SKM-1 (cell line): Measurements from ENCODE around the gene YPEL4.
"Not testable (repeated sequence)": the region's sequence is repeated elsewhere in the genome, so short reads cannot be mapped to it uniquely, and the experiment has no call there.

Source experiments
- DNase-seq: peaks from one replicate; lab custom pipeline; 2025; ENCODE audit not compliant: unreplicated experiment; lab: John Stamatoyannopoulos, UW

YPEL4 gene, protein sequence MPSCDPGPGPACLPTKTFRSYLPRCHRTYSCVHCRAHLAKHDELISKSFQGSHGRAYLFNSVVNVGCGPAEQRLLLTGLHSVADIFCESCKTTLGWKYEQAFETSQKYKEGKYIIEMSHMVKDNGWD

DNA sequence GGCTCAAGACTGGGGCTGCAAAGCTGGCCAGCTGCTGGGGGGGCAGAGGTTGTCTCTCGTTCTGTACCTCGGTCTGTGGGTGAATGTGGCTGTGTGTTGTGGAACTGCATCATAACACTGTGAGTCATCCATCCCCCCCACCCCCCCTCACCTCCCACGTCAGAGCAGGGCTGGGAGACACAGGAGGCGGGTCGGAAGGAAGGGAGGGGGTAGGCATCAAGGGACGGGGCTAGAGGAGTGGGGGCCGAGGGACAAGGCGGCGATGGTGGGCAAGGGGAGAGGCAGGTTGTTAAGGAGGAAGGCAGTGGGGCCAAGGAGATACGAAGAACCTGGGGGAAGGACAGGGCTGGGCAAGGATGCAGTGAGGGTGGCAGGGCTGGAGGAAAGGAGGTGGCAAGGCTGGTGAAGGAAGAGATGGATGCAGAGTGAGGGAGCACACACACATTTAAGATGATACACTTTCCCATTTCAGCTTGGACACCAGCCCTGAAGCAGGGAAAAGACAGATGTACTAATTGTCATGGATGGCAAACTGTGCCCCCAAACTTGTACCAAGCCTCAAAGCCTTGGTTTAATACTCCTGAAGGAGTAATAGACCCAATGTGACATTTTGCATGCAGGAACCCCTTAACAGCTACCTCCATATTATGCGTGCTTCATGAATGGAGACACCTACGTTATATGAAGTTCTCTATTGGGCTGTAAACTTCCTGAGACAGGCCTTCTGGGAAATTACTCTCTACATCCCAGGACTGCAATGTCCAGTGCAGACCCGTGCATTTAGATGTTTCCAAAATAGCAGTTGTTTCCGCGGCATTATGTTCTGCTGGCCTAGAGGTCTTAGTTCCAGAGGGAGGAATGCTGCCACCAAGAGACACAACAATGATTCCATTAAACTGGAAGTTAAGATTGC is at the start of gene YPEL4:
Gene YPEL4, minus strand, starts transcription at position 87 of the 913 bp plus-strand sequence. CDS start 2,805 bp downstream, outside the sequence.
- DNase-seq, result no peak

DNA sequence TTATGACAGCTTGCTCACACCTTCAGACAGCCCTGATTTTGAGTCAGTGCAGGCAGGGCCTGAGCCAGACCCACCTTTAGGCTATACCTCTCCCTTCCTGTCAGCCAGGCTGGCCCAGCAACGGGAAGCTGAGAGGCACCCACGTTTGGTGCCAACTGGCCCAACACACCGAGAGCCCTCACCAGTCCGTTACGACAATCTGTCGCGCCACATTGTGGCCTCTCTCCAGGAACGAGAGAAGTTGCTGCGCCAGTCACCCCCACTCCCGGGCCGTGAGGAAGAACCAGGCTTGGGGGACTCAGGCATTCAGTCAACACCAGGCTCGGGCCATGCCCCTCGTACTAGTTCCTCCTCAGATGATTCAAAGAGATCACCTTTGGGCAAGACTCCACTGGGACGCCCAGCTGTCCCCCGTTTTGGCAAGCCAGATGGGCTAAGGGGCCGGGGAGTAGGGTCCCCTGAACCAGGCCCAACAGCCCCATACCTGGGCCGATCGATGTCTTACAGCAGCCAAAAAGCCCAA is 49.2 kb upstream of the YPEL4 start:
- no peak for DNase-seq

DNA sequence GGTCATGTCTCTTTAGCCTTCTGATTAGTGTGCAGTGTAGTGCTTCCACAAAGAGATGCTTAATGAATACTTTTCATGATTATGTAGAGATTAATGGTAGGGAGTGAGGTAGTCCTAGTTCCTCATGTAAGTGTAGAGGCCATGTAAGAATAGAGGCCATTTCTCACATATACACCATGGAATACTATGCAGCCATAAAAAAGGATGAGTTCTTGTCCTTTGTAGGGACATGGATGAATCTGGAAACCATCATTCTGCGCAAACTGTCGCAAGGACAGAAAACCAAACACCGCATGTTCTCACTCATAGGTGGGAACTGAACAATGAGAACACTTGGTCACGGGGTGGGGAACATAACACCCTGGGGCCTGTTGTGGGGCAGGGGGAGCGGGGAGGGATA is 40.8 kb upstream of the YPEL4 start:
- not testable (repeated sequence) for DNase-seq

DNA sequence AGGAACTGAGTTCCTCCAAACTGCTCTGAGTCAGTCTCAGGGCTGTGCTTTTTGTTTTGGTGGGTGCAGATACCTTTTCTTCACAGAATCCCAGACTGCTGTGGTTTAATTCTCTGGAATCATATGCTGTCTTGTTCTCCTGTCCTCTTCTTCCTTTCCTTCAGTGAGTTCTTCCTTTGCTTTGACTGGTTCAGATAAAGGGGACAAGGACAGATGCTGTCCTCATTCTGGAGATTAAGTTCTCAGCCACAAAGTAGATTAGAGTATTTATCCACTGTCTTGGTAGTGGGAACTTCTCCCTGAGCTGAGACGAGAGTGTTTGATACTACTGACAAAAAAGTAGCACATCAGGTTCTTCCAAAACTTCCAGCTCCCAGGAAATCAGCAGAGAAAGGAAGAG is 31.5 kb upstream of the YPEL4 start:
- DNase-seq, result no peak

DNA sequence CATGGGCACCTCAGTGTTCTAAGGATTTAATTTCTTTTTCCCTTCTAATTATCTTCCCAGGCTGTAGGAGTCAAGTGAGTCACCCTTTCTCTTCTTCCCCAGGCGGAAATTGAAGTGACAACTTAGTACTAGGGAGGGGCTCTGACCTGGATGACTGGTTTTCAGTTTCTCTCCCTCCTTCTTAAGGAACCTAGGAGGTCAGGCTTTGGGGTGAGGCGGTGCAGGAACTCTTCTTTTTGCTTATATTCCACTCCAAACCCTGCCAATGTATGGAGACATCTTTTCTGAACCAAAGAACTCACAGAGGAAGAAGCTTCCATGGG is 30.8 kb upstream of the YPEL4 start:
- no peak for DNase-seq

DNA sequence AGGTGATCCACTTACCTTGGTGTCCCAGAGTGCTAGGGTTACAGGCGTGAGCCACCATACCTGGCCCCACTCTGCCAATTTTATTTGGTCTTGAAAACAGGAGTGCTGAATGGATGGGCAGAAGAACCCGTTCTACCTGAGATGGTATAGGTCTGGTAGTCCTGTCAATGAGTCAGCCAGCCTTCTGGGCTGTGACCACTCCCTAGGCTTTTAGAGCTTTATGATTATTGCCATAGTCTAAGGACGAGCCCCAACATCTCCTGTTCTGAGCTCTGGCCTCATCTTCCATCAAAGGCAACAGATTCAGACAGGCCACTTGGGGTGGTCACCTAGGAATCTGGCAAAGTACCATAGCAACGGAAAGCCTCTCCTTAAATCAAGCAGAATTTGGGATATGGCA is 29.7 kb upstream of the YPEL4 start:
- no peak for DNase-seq

DNA sequence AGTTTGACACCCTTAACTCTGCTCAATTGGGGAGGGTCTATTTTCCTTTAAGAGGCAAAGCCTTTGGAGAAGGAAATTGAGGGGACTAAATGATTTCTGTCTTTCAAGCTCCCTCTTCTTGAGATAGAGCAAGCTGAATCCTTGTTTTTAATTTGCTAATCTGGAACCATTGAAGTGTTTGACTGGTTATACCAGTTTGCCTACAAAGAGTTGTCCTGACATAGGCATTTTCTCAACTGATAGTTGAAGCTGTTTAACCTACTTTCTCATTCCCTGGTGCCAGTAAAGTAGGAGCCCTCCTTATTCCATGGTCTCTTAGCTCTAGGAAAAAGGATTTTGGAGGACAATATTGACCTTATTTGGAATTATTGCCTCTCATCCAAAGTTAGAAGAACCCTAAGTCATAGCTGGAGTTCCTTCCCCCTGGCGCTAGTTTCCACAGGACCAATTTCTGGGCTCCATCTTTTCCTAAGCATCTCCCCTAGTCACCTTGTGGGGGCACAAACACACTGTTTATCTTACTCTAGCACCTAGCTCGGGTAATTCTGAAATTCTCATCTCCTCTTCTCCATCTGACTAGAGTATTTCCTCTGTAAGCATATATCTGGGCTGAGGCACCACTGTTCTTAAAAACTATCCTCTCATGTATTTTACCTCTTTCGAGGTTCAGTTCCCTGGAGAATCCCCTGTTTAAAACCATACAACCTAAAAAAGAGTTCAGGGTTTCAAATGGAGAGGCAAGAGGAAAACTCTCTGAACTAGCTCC is 25.6 kb upstream of the YPEL4 start:
- DNase-seq, result no peak

DNA sequence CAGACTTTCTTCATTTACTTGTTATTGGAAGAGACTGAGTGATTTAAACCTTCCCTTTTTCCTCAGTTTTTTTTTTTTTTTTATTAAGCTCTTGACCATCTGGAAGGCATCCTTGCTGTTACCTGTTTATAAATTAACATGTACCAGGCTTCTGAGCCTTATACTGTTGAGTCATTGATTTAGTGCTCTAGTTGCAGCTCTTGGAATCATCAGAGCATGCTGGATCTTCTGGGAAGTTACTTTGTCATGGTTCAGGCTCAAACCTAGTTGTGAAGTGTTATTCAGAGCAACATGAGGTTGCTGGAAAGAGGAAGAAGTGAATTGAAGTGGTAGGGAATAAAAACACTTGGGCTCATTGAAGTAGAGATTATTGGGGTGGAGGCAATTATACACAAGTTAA is 24.5 kb upstream of the YPEL4 start:
- DNase-seq, result no peak

DNA sequence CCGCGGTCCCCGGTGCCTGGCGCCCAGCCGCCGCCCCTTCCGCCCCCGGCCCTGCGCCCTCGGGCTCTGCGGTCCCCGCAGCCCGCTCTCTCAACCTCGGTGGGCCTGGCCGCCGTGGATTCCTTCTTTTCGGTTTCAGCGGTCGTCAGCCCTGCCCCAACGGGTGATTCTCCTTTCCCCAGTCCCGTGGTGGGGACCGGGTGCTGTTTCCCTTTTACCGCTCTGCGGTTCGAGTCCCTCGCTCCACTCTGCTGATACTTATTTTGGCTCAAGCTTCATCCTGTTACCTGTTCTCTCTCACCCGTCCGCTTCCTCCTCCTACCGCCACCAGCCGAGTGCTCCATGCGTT is 18.7 kb upstream of the YPEL4 start:
- peak; percentile 14 for DNase-seq

DNA sequence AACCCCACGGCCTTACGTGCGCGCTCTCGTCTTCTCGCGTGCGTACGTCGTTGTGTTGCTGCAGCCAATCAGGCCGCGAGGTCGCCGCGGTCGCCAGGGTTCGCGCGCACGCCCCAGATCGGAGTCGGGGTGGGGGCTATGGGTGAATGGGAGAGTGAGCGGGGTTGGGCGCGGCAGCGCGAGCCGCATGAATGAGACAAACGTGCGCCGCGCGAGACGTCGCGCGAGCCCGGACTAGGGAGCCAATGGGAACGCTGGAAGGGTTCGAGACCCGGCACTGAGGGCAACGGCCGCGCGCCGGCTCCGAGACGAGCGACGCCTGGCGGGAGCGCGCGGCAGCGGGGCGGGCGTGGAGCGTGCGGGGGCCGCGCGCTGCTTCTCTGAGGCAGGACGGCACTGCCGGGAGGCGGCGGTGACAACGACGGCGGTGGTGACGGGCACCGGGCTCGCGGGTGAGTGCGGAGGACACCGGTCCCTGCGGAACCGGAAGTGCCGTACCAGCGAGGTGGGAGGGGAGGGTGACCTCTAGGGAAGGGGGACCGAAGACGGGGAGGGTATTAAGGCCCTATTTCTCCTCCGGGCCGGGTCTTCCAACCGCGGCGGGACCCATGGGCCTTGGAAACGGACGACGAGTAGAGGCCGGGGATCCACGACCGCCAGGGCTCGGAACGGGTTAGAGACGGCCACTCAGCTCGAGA is 18.2 kb upstream of the YPEL4 start, which contains the start of gene ZDHHC5:
Gene ZDHHC5, plus strand, starts transcription at position 379 of the 698 bp plus-strand sequence. CDS start 4,977 bp downstream, outside the sequence.
- peak; percentile 97 for DNase-seq

DNA sequence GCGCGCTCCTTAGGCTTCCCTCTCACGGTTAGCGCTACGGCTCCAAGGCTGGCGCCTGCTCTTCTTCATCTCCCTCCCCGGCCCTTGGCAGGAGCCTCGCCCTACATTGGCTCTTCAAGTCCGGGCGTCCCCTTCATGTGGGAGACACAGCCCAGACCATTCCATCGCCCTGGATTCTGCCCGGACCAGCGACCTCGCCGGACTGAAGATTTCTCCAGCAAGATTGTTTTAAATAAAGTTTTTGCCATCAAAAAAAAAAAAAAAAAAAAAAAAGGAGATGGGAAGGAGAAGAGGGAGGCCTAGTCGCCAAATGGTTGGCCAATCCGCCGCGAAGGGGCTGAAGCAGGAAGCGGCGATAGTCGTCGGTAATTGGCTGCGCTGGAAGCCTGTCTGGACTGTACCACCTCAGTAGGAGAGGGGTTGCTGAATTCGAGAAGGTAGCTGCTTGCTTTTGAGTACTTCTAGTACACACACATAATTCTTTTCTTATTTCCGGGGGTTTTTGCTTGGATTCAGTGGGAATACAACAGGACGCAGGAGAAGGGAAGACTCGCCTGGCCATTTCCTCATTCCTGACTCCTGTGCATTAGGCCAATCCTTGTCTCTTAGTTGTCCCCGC is 17.5 kb upstream of the YPEL4 start:
- DNase-seq, result peak; percentile 97

DNA sequence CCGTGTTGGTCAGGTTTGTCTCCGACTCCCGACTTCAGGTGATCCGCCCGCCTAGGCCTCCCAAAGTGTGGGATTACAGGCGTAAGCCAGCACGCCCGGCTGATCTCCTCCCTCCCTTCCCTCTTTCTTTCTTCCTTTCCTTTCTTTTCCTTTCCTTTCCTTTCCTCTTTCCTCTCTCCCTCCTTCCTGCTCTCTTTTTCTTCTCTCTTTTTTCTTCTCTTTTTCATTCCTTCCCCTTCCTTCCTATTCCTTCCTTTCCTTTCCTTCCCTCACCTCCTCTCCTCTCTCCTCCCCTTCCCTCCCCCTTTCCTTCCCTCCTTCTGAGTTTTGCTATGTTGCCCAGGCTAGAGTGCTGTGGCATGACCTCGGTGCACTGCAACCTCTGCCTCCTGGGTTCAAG is 14.3 kb upstream of the YPEL4 start:
- DNase-seq, result no peak

DNA sequence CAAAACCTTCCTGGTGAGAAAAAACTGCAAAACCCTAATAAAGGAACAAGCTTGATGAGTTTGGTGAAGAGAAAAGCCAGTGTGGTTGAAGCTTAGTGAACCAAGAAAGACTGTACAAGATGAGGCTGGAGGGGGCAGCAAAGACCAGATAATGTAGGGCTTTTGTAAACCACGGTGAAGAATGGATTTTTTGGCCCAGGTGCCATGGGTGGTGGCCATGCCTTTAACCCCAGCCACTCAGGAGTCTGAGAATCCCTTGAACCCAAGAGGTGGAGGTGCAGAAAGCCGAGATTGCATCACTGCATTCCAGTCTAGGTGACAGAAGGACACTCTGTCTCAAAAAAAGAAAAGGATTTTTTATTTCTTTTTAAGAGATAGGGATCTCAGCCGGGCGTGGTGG is 13.2 kb upstream of the YPEL4 start:
- no peak for DNase-seq

DNA sequence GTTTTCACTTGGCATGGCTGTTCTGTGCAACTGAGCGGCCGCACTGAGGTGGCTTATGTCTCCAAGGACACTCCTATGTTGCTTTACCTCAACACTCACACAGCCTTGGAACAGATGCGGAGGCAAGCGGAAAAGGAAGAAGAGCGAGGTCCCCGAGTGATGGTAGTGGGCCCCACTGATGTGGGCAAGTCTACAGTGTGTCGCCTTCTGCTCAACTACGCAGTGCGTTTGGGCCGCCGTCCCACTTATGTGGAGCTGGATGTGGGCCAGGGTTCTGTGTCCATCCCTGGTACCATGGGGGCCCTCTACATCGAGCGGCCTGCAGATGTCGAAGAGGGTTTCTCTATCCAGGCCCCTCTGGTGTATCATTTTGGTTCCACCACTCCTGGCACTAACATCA is 10.0 kb upstream of the YPEL4 start:
- DNase-seq, result no peak

DNA sequence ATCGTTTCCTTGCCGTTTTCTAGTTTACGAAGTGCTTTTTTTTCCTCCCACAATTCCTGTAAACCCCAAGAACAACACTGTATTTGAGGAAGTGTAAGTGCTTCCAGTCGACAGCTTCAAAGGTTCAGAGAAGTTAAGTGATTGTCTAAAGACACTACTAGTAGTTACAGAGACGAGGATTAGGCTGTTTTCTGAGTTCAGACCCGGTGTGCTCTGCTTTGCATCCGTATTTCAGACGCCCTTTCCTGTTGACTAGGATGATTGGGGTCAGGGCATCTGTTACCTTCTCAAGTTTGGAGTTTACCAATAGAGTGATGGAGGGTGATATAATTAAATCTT is 8.3 kb upstream of the YPEL4 start:
- DNase-seq, result no peak

DNA sequence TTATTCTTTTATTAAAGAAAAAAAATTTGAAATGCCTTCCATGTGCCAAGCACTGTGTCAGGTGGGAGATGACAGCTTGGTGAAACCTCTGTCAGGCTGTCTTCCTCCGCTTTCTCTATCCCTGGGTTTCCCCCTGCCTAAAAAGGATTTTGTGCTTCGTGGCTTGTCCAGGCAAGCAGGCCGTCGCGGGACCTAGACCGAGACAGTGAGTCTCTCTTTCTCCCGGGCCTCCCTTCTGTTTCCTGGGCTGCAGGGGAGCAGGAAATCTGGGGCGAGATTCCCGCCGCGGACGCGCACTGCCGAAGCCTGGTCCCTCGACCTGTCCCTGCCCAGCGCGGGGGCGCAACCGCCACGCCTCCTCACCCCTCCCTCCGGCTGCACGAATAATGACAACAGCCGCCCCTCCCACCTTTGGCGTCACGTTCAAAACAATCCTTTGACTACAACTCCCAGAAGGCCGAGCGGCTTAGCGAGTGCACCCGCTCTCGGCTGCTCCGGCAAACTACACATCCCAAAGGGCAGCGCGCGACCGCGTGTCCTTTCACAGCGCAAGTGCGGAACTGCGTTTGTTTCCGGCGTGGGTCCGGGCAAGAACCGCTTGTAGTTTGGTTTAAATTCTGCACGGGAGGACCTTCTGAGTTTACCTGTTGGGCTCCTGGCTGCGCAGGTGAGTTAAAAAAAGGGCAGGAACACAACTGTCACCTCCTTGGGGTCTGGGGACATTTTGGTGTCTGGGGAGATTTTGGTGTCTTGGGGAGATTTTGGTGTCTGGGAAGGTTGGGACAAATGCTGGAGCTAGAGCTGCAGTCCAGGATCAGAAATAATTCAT is 7.7 kb upstream of the YPEL4 start, which contains the start of gene CLP1:
Gene CLP1, plus strand, starts transcription at position 569 of the 829 bp plus-strand sequence. CDS start 1,715 bp downstream, outside the sequence.
- peak; percentile 96 for DNase-seq

DNA sequence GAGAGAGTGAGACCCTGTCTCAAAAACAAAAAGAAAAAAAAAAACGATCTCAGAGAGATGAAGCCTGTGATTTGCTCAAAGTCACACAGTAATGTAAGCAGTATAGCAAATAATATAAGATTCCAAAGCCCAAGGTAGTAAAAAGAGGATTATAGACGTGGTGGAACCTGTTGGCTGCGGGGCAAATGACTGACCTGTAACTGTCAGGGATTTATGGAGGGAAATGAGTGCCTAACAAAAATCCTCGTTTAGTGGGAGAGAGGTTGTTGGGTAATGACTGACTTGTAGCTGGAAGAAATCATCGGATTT is 7.1 kb upstream of the YPEL4 start:
- DNase-seq, result no peak

DNA sequence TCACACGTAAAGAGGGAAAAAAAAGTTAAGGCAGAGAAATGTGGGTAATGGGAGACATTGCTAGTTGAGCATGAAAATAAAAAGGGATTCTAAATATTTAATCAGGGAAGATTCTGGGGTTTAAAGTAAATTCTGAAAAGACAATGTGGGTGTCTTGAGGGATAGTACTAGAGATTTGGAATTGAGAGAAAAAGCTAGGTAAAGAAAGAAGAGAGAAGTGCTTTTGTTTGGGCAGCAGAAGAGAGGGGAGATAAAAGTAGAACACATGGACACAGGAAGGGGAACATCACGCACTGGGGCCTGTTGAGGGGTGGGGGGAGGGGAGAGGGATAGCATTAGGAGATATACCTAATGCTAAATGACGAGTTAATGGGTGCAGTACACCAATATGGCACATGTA is 3.5 kb upstream of the YPEL4 start:
- no peak for DNase-seq

DNA sequence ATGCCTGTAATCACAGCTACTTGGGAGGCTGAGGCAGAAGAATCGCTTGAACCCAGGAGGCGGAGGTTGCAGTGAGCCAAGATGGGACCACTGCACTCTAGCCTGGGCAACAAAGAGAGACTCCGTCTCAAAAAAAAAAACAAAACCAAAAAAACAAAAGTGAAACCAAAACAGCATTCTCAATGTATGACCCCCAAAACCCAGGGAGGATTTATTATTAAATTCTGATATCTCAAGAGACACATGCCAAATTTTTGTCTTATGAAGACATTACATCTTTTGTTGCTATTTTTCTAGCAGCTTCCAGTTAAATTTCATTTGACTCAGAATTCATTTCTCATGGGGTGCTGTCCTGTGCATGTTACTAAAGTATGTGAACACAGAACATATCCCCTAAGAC is 3.0 kb upstream of the YPEL4 start:
- no peak for DNase-seq

DNA sequence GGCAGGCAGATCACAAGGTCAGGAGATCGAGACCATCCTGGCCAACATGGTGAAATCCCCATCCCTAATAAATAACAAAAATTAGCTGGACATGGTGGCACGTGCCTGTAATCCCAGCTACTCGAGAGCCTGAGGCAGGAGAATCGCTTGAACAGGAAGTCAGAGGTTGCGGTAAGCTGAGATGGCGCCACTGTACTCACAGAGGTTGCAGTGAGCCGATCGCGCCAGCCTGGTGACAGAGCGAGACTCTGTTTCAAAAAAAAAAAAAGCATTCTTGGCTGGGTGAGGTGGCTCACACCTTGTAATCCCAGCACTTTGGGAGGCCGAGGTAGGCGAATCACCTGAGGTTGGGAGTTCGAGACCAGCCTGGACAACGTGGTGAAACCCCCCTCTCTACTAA is 2.5 kb upstream of the YPEL4 start:
- not testable (repeated sequence) for DNase-seq
